Fibroblast of skin of back (primary cell): Measurements from ENCODE around the gene MSL1.

Experiments
- DNase-seq: peaks from one replicate; pipeline ENCODE4 v3.0.0-alpha.2; 2013

Gene MSL1

GRCh38 chr17:40105861-40106759 is 15.7 kb upstream of the MSL1 start:
- no peak for DNase-seq

- no peak for DNase-seq
These were observed 14.8 kb upstream of the MSL1 start for GRCh38 chr17:40106760-40107521.

GRCh38 chr17:40107522-40108174 is 14.1 kb upstream of the MSL1 start:
- no peak for DNase-seq

- DNase-seq, result no peak
These were observed 12.6 kb upstream of the MSL1 start for GRCh38 chr17:40108970-40109824.

GRCh38 chr17:40110026-40110845 is 11.5 kb upstream of the MSL1 start:
- DNase-seq, result no peak

GRCh38 chr17:40111221-40112128 is 10.3 kb upstream of the MSL1 start:
- peak; percentile 89 for DNase-seq

GRCh38 chr17:40112191-40112711 is 9.5 kb upstream of the MSL1 start:
- no peak for DNase-seq

GRCh38 chr17:40112718-40113109 is 9.1 kb upstream of the MSL1 start:
- DNase-seq, result no peak

GRCh38 chr17:40113110-40113906 is 8.5 kb upstream of the MSL1 start:
- DNase-seq, result peak; percentile 95

GRCh38 chr17:40113907-40114245 is 7.9 kb upstream of the MSL1 start:
- DNase-seq, result peak; percentile 81

- no peak for DNase-seq
These were observed 6.7 kb upstream of the MSL1 start for GRCh38 chr17:40115101-40115436.

GRCh38 chr17:40122136-40122998 is 596 bp downstream of the MSL1 start:
- DNase-seq, result peak; percentile 59

- peak; percentile 56 for DNase-seq
These were observed 1.4 kb downstream of the MSL1 start for GRCh38 chr17:40122999-40123810.

- no peak for DNase-seq
These were observed 2.0 kb downstream of the MSL1 start for GRCh38 chr17:40123811-40124114.

- DNase-seq, result peak; percentile 38
These were observed 2.7 kb downstream of the MSL1 start for GRCh38 chr17:40124279-40125141.

- DNase-seq, result no peak
These were observed 7.7 kb downstream of the MSL1 start for GRCh38 chr17:40129498-40129897.
